HepG2 (cell line): ENCODE results near the gene SRRM2. TPM values are rescaled to one million over a fixed set of nuclear protein-coding genes. Genes with fewer than 3 reads are reported as not detected.

Experiments
- ATAC-seq: fragments of 200-7000 bp; cut with Tn5 transposase; 3 replicates; pipeline ENCODE4 v1.9.1; 2020; ENCODE audit warnings: mild to moderate bottlenecking, moderate library complexity
- BruUV-seq: library from RNA; stranded (reverse); fragments of 400-500 nt; replicated peaks from 2 replicates; lab custom pipeline; 2021; lab: Mats Ljungman, UMichigan
- CTCF ChIA-PET: fragments of 300-600 bp; formaldehyde crosslinking; extraction: SDS; loops from one replicate; lab custom pipeline; 2021; ENCODE audit warnings: low total read pairs, inconsistent platforms, low intra/inter-chr PET ratio; lab: Yijun Ruan, JAX
- POLR2A ChIA-PET: fragments of 350-600 bp; sonication (Branson Sonifier 250); formaldehyde crosslinking; loops from one replicate; lab custom pipeline; 2020; ENCODE audit warnings: antibody characterized with exemption, inconsistent platforms; lab: Yijun Ruan, JAX
- DNase-seq: peaks from one replicate; pipeline ENCODE4 v3.0.0-alpha.2; 2015; ENCODE audit warnings: low spot score
- FAIRE-seq: peaks from 3 replicates; lab custom pipeline; 2011; peaks lifted over from hg19 to GRCh38; lab: Jason Lieb, UNC
- H2AFZ ChIP-seq: one replicate; pipeline ENCODE4 v1.6.1; 2011; ENCODE audit warnings: low read length, inconsistent platforms
- H3K27ac ChIP-seq: fragments of 300-600 bp; 3 replicates; pipeline ENCODE4 v1.8.0; 2011; ENCODE audit warnings: mixed run types, mild to moderate bottlenecking, mixed read lengths, low read length, inconsistent platforms; ENCODE audit not compliant: insufficient read depth; ENCODE audit errors: extremely low read length
- H3K27me3 ChIP-seq, 2 experiments: fragments of 200-600 bp in 1 of 2; 2 replicates in 1 of 2; 3 replicates in 1 of 2; pipeline versions ENCODE4 v1.6.0 to v1.8.0; 2011; ENCODE audit warnings: low read length in 2 of 2, mild to moderate bottlenecking in 2 of 2, moderate library complexity in 2 of 2, inconsistent platforms in 1 of 2; ENCODE audit not compliant: insufficient read depth in 2 of 2, control insufficient read depth in 1 of 2
- H3K36me3 ChIP-seq, 2 experiments: fragments of 200-600 bp in 1 of 2; replicated peaks in 1 of 2; 2 replicates in 1 of 2; 3 replicates in 1 of 2; pipeline versions ENCODE4 v1.5.1 to v1.8.0; 2011; ENCODE audit warnings: low read length in 2 of 2, inconsistent platforms in 1 of 2; ENCODE audit not compliant: insufficient read depth in 2 of 2, control insufficient read depth in 1 of 2
- H3K4me1 ChIP-seq: 2 replicates; pipeline ENCODE4 v1.5.1; 2012; ENCODE audit warnings: low read length, inconsistent platforms; ENCODE audit not compliant: insufficient read depth
- H3K4me2 ChIP-seq: 2 replicates; pipeline ENCODE4 v1.6.0; 2011; ENCODE audit warnings: low read depth, low read length, inconsistent platforms
- H3K4me3 ChIP-seq, 3 experiments: fragments of 200-600 bp in 1 of 3; sonication (generic), shearing (Covaris generic) in 1 of 3; replicated peaks in 1 of 3; 2 replicates each; pipeline ENCODE4 v1.5.1; 2011 to 2016; ENCODE audit warnings: low read length in 3 of 3, inconsistent platforms in 2 of 3, low read depth in 2 of 3, mild to moderate bottlenecking in 2 of 3, control low read depth in 1 of 3, mixed read lengths in 1 of 3; ENCODE audit not compliant: insufficient read depth in 1 of 3
- H3K79me2 ChIP-seq: one replicate; pipeline ENCODE4 v1.6.1; 2011; ENCODE audit warnings: low read length, inconsistent platforms; ENCODE audit not compliant: insufficient read depth
- H3K9ac ChIP-seq: 2 replicates; pipeline ENCODE4 v1.6.0; 2011; ENCODE audit warnings: mild to moderate bottlenecking, low read depth, low read length, inconsistent platforms; ENCODE audit not compliant: insufficient read depth
- H3K9me3 ChIP-seq: 2 replicates; pipeline ENCODE4 v1.5.1; 2012; ENCODE audit warnings: mild to moderate bottlenecking, low read length
- H4K20me1 ChIP-seq: 2 replicates; pipeline ENCODE4 v1.6.0; 2011; ENCODE audit warnings: inconsistent platforms, mild to moderate bottlenecking, low read length, moderate library complexity; ENCODE audit not compliant: insufficient read depth
- AGO2 ChIP-seq: fragments of 200-400 bp; formaldehyde crosslinking; optimal IDR thresholded peaks from 2 replicates; pipeline ENCODE3; 2017; ENCODE audit warnings: mild to moderate bottlenecking, low read depth, low read length, moderate library complexity
- ATF7 ChIP-seq, 2 experiments: fragments of 450-650 bp in 1 of 2; sonication (generic) in 1 of 2; formaldehyde crosslinking in 1 of 2; IDR thresholded peaks; 2 replicates each; pipeline versions ENCODE4 v1.4.0 to v1.6.1; 2016 to 2020; ENCODE audit warnings: antibody characterized with exemption in 1 of 2, mild to moderate bottlenecking in 1 of 2, missing genetic modification reagents in 1 of 2
- BCL6 ChIP-seq: IDR thresholded peaks from 2 replicates; pipeline ENCODE4 v1.6.1; 2016; ENCODE audit warnings: missing genetic modification reagents, missing compliant biosample characterization
- PCBP2 ChIP-seq: fragments of 200-400 bp; formaldehyde crosslinking; optimal IDR thresholded peaks from 2 replicates; pipeline ENCODE3; 2018; ENCODE audit warnings: low read length, low read depth; ENCODE audit not compliant: poor library complexity, severe bottlenecking
- POLR2A ChIP-seq, 2 experiments: IDR thresholded peaks; 2 replicates each; pipeline ENCODE4 v1.6.1; 2011; ENCODE audit warnings: low read depth in 2 of 2, low read length in 2 of 2, mild to moderate bottlenecking in 1 of 2, moderate library complexity in 1 of 2; ENCODE audit not compliant: insufficient read depth in 1 of 2
- RBFOX2 ChIP-seq: fragments of 200-400 bp; formaldehyde crosslinking; IDR thresholded peaks from 2 replicates; pipeline ENCODE4 v1.6.1; 2017; ENCODE audit warnings: low read depth, mild to moderate bottlenecking, low read length
- RCOR2 ChIP-seq: IDR thresholded peaks from 2 replicates; pipeline ENCODE4 v1.6.1; 2016; ENCODE audit warnings: missing biosample characterization, missing genetic modification reagents
- TOPORS ChIP-seq: sonication (generic); formaldehyde crosslinking; IDR thresholded peaks from 2 replicates; pipeline ENCODE4 v1.8.0; 2023; ENCODE audit warnings: mild to moderate bottlenecking, missing genetic modification reagents
- ZBTB38 ChIP-seq: sonication (generic); formaldehyde crosslinking; IDR thresholded peaks from 2 replicates; pipeline ENCODE4 v1.5.1; 2020; ENCODE audit warnings: mild to moderate bottlenecking, missing genetic modification reagents
- ZNF101 ChIP-seq: sonication (generic); formaldehyde crosslinking; IDR thresholded peaks from 2 replicates; pipeline ENCODE4 v1.4.0; 2020; ENCODE audit warnings: mild to moderate bottlenecking, low read depth, missing genetic modification reagents, borderline replicate concordance
- ZNF235 ChIP-seq: sonication (generic); formaldehyde crosslinking; IDR thresholded peaks from 2 replicates; pipeline ENCODE4 v1.8.1; 2023; ENCODE audit warnings: mild to moderate bottlenecking, missing genetic modification reagents, borderline replicate concordance
- ZNF614 ChIP-seq: IDR thresholded peaks from 2 replicates; pipeline ENCODE4 v1.6.1; 2018; ENCODE audit warnings: missing biosample characterization, missing genetic modification reagents, inconsistent platforms, borderline replicate concordance
- WGBS: methylation state at CpG from one replicate; pipeline ENCODE4 v1.1.6; 2017; ENCODE audit warnings: low lambda C conversion rate; 5-methylcytosine and 5-hydroxymethylcytosine counted together
- in situ Hi-C: cut with HindIII; loops from 2 replicates; pipeline ENCODE4 v1.10.0; 2017; ENCODE audit warnings: low pct_unique_long_range_greater_than_20kb; ENCODE audit not compliant: extremely low pct_ligation_motif_present
- intact Hi-C: fragments of 100-400 bp; cut with micrococcal nuclease; formaldehyde crosslinking; loops from one replicate; pipeline ENCODE4 v1.10.0; 2022; ENCODE audit not compliant: unreplicated experiment
- polyA plus RNA-seq, 8 experiments: library from polyadenylated mRNA; depleted of rRNA in 3 of 8; stranded (reverse) in 7 of 8; unstranded in 1 of 8; fragments of >200 nt; fragmentation: Illumina TruSeq in 4 of 8; extraction: Trizol in 4 of 8; gene quantifications; 2 replicates each; pipeline versions ENCODE4 v1.2.1 to v1.2.3, GENCODE V29; 2011 to 2016; ENCODE audit warnings: low read depth in 4 of 8, missing spikeins in 1 of 8, mixed read lengths in 1 of 8; ENCODE audit not compliant: insufficient read depth in 1 of 8
- total RNA-seq, 5 experiments: library from RNA; depleted of rRNA; stranded (reverse); fragments of >200 nt; fragmentation: Illumina TruSeq; extraction: Trizol; gene quantifications; 2 replicates each; pipeline ENCODE4 v1.2.3, GENCODE V29; 2016; ENCODE audit warnings: low read depth in 1 of 5
- TF ChIP-seq, protein P1 (sequence below): sonication (generic); formaldehyde crosslinking; IDR thresholded peaks from 2 replicates; pipeline ENCODE4 v1.5.1; 2020; ENCODE audit warnings: mild to moderate bottlenecking, missing genetic modification reagents, moderate library complexity
- TF ChIP-seq, protein P2 (sequence below): sonication (generic); formaldehyde crosslinking; IDR thresholded peaks from 2 replicates; pipeline ENCODE4 v1.4.0; 2020; ENCODE audit warnings: missing genetic modification reagents
- TF ChIP-seq, protein P3 (sequence below): sonication (generic); formaldehyde crosslinking; IDR thresholded peaks from 2 replicates; pipeline ENCODE4 v1.4.0; 2020; ENCODE audit warnings: missing genetic modification reagents

Gene SRRM2
- total and polyA plus RNA-seq, 2 of the 13 experiments (the other 11 are each of a cell fraction or from before 2014, with no cell fraction given), result 50.4 to 112 TPM

DNA sequence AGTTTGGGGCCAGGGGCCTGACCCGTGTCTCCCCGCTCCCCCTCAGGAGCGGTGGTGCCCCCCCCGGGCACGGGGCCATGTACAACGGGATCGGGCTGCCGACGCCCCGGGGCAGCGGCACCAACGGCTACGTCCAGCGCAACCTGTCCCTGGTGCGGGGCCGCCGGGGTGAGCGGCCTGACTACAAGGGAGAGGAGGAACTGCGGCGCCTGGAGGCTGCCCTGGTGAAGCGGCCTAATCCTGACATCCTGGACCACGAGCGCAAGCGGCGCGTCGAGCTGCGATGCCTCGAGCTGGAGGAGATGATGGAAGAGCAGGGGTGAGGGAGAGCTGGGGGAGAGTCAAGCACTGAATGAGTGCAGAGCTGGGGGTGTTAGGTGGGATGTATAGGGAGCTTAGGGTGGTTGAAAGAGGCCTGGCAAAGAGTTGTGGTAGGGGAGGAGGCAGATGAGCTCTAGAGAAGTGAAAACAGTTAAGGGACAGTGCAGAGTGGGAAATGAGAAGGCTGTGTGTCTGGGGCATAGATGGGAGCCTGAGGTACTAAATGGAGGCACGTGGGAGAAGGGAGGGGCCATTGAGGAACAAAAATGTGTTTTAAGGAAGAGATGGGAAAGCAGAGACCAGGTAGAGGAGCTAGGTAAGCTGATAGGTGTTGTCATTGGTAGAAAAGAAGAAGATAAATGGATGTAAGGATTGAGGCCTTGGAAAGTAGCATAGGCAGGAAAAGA is 4.0 kb downstream of the SRRM2 start:
- H3K4me1 ChIP-seq, result peaks cover 27% of the 10 kb centered on the region
- POLR2A ChIA-PET, result interaction anchor here (0.6 kb wide), 1 partner anchor 306 kb away, joined by 3 read pairs; no protein-coding TSS in a partner anchor
- in situ Hi-C loops, result no loop called here
- H3K9ac ChIP-seq, result no peak overlapping the region
- no peak for FAIRE-seq
- CTCF ChIA-PET, result no interaction called here
- no peak for DNase-seq
- H3K4me2 ChIP-seq, result 0 out of 2 replicates have a peak overlapping the region, but pooled peaks have one; percentile 92
- no peak for ATAC-seq
- H3K36me3 ChIP-seq, result peaks cover 24 to 53% of the 10 kb centered on the region in 2 experiments
- H2AFZ ChIP-seq, result no peak overlapping the region
- peaks cover 56% of the 10 kb centered on the region for H4K20me1 ChIP-seq
- H3K79me2 ChIP-seq, result peaks cover 73% of the 10 kb centered on the region
- WGBS, result 93% methylated on average over 27 of the region's 30 CpGs
- no peak overlapping the region for H3K27ac ChIP-seq
- intact Hi-C loops, result no loop called here
- no peak overlapping the region; a peak in 1 of 6 replicates for H3K4me3 ChIP-seq
- H3K27me3 ChIP-seq, result no peaks in the 10 kb centered on the region; a peak in 1 of 5 replicates
- H3K9me3 ChIP-seq, result no peaks in the 10 kb centered on the region
- no TSS peak for BruUV-seq
- TF ChIP-seq ATF7 (IDR thresholded peaks at IDR 0.05) (no peak), ATF7 (CRISPR knock-in tag; IDR thresholded peaks at IDR 0.05) (no peak), ZNF614 (CRISPR knock-in tag) (no peak), ZNF235 (no peak), TOPORS (CRISPR knock-in tag) (no peak), ZNF101 (CRISPR knock-in tag) (no peak), RCOR2 (CRISPR knock-in tag) (no peak), RBFOX2 (peak; percentile 82), ZBTB38 (CRISPR knock-in tag) (peak; percentile 59; the same call in 1 of the 2 replicates), POLR2A (IDR thresholded peaks at IDR 0.05; ENCODE audit: insufficient read depth in 1 of 2, low read depth in 2 of 2, low read length in 2 of 2) (no peak), BCL6 (CRISPR knock-in tag) (no peak), PCBP2 (peak; percentile 20), AGO2 (peak; percentile 94)
- TF ChIP-seq, protein P1, sequence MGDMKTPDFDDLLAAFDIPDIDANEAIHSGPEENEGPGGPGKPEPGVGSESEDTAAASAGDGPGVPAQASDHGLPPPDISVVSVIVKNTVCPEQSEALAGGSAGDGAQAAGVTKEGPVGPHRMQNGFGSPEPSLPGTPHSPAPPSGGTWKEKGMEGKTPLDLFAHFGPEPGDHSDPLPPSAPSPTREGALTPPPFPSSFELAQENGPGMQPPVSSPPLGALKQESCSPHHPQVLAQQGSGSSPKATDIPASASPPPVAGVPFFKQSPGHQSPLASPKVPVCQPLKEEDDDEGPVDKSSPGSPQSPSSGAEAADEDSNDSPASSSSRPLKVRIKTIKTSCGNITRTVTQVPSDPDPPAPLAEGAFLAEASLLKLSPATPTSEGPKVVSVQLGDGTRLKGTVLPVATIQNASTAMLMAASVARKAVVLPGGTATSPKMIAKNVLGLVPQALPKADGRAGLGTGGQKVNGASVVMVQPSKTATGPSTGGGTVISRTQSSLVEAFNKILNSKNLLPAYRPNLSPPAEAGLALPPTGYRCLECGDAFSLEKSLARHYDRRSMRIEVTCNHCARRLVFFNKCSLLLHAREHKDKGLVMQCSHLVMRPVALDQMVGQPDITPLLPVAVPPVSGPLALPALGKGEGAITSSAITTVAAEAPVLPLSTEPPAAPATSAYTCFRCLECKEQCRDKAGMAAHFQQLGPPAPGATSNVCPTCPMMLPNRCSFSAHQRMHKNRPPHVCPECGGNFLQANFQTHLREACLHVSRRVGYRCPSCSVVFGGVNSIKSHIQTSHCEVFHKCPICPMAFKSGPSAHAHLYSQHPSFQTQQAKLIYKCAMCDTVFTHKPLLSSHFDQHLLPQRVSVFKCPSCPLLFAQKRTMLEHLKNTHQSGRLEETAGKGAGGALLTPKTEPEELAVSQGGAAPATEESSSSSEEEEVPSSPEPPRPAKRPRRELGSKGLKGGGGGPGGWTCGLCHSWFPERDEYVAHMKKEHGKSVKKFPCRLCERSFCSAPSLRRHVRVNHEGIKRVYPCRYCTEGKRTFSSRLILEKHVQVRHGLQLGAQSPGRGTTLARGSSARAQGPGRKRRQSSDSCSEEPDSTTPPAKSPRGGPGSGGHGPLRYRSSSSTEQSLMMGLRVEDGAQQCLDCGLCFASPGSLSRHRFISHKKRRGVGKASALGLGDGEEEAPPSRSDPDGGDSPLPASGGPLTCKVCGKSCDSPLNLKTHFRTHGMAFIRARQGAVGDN (CRISPR knock-in tag), result peak; percentile 18; the same call in 1 of the 2 replicates
- TF ChIP-seq, protein P2, sequence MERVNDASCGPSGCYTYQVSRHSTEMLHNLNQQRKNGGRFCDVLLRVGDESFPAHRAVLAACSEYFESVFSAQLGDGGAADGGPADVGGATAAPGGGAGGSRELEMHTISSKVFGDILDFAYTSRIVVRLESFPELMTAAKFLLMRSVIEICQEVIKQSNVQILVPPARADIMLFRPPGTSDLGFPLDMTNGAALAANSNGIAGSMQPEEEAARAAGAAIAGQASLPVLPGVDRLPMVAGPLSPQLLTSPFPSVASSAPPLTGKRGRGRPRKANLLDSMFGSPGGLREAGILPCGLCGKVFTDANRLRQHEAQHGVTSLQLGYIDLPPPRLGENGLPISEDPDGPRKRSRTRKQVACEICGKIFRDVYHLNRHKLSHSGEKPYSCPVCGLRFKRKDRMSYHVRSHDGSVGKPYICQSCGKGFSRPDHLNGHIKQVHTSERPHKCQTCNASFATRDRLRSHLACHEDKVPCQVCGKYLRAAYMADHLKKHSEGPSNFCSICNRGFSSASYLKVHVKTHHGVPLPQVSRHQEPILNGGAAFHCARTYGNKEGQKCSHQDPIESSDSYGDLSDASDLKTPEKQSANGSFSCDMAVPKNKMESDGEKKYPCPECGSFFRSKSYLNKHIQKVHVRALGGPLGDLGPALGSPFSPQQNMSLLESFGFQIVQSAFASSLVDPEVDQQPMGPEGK (CRISPR knock-in tag), result no peak
- TF ChIP-seq, protein P3, sequence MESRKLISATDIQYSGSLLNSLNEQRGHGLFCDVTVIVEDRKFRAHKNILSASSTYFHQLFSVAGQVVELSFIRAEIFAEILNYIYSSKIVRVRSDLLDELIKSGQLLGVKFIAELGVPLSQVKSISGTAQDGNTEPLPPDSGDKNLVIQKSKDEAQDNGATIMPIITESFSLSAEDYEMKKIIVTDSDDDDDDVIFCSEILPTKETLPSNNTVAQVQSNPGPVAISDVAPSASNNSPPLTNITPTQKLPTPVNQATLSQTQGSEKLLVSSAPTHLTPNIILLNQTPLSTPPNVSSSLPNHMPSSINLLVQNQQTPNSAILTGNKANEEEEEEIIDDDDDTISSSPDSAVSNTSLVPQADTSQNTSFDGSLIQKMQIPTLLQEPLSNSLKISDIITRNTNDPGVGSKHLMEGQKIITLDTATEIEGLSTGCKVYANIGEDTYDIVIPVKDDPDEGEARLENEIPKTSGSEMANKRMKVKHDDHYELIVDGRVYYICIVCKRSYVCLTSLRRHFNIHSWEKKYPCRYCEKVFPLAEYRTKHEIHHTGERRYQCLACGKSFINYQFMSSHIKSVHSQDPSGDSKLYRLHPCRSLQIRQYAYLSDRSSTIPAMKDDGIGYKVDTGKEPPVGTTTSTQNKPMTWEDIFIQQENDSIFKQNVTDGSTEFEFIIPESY (CRISPR knock-in tag), result peak; percentile 30; the same call in 1 of the 2 replicates
